Mesenchymal stem cell (in vitro differentiated cells and primary cell): Measurements from ENCODE around the gene PLEKHG4B.
"Not testable (repeated sequence)": the region's sequence is repeated elsewhere in the genome, so short reads cannot be mapped to it uniquely, and the experiment has no call there.

Experiments
- DNase-seq: peaks from one replicate; pipeline ENCODE4 v3.0.0-alpha.2; 2013
- H2AFZ ChIP-seq: one replicate; pipeline ENCODE4 v1.6.1; 2013; ENCODE audit warnings: low read depth, mild to moderate bottlenecking, control low read depth, inconsistent platforms, low read length, moderate library complexity
- H2AK5ac ChIP-seq: 2 replicates; pipeline ENCODE4 v1.6.1; 2013; ENCODE audit warnings: low read length, moderate library complexity, mild to moderate bottlenecking, inconsistent platforms; ENCODE audit not compliant: severe bottlenecking
- H2BK120ac ChIP-seq: one replicate; pipeline ENCODE4 v1.6.1; 2013; ENCODE audit warnings: low read depth, mild to moderate bottlenecking, inconsistent platforms, low read length, moderate library complexity
- H2BK12ac ChIP-seq, 2 experiments: one replicate each; pipeline ENCODE4 v1.6.1; 2013; ENCODE audit warnings: inconsistent platforms in 2 of 2, low read length in 2 of 2, mild to moderate bottlenecking in 2 of 2, moderate library complexity in 2 of 2, control low read depth in 1 of 2
- H2BK15ac ChIP-seq: one replicate; pipeline ENCODE4 v1.6.1; 2013; ENCODE audit warnings: mild to moderate bottlenecking, low read depth, inconsistent platforms; ENCODE audit not compliant: poor library complexity, severe bottlenecking
- H2BK5ac ChIP-seq: 2 replicates; pipeline ENCODE4 v1.6.1; 2013; ENCODE audit warnings: low read depth, mild to moderate bottlenecking, low read length, control low read depth, inconsistent platforms; ENCODE audit not compliant: poor library complexity, severe bottlenecking
- H3K14ac ChIP-seq, 2 experiments: one replicate each; pipeline ENCODE4 v1.6.1; 2013; ENCODE audit warnings: inconsistent platforms in 2 of 2, low read length in 2 of 2, control low read depth in 1 of 2, mild to moderate bottlenecking in 1 of 2, moderate library complexity in 1 of 2
- H3K18ac ChIP-seq, 2 experiments: one replicate each; pipeline ENCODE4 v1.6.1; 2013; ENCODE audit warnings: inconsistent platforms in 2 of 2, low read length in 2 of 2, control low read depth in 1 of 2, low read depth in 1 of 2, mild to moderate bottlenecking in 1 of 2
- H3K23ac ChIP-seq, 2 experiments: one replicate each; pipeline ENCODE4 v1.6.1; 2013; ENCODE audit warnings: inconsistent platforms in 2 of 2, low read length in 2 of 2, mild to moderate bottlenecking in 2 of 2, moderate library complexity in 2 of 2, control low read depth in 1 of 2
- H3K27ac ChIP-seq: 2 replicates; pipeline ENCODE4 v1.5.1; 2013; ENCODE audit warnings: mild to moderate bottlenecking, moderate library complexity, low read length, control low read depth, inconsistent platforms; ENCODE audit not compliant: poor library complexity, severe bottlenecking
- H3K27me3 ChIP-seq, 2 experiments: 2 replicates each; pipeline versions ENCODE4 v1.6.1 to v1.7.0; 2013; ENCODE audit warnings: low read length in 2 of 2, mild to moderate bottlenecking in 2 of 2, moderate library complexity in 2 of 2, control low read depth in 1 of 2, inconsistent platforms in 1 of 2; ENCODE audit not compliant: control insufficient read depth in 1 of 2, insufficient read depth in 1 of 2
- H3K36me3 ChIP-seq, 2 experiments: 2 replicates each; pipeline versions ENCODE4 v1.6.1 to v1.7.0; 2013; ENCODE audit warnings: low read length in 2 of 2, control low read depth in 1 of 2, inconsistent platforms in 1 of 2, low read depth in 1 of 2, mild to moderate bottlenecking in 1 of 2; ENCODE audit not compliant: insufficient read depth in 2 of 2, control insufficient read depth in 1 of 2
- H3K4ac ChIP-seq, 2 experiments: one replicate each; pipeline ENCODE4 v1.6.1; 2013; ENCODE audit warnings: inconsistent platforms in 2 of 2, low read length in 2 of 2, mild to moderate bottlenecking in 2 of 2, moderate library complexity in 2 of 2, control low read depth in 1 of 2, low read depth in 1 of 2
- H3K4me1 ChIP-seq: 2 replicates; pipeline ENCODE4 v1.6.1; 2013; ENCODE audit warnings: low read depth, low read length, control low read depth; ENCODE audit not compliant: control insufficient read depth, insufficient read depth
- H3K4me2 ChIP-seq: 2 replicates; pipeline ENCODE4 v1.6.1; 2013; ENCODE audit warnings: low read length, mild to moderate bottlenecking, inconsistent platforms; ENCODE audit not compliant: poor library complexity, severe bottlenecking
- H3K4me3 ChIP-seq, 2 experiments: 2 replicates each; pipeline versions ENCODE4 v1.5.1 to v1.7.0; 2013; ENCODE audit warnings: low read length in 2 of 2, mild to moderate bottlenecking in 2 of 2, control low read depth in 1 of 2, low read depth in 1 of 2; ENCODE audit not compliant: insufficient read depth in 1 of 2
- H3K79me1 ChIP-seq: replicated peaks from 2 replicates; pipeline ENCODE4 v1.6.1; 2013; ENCODE audit warnings: mild to moderate bottlenecking, control low read depth, low read length, inconsistent platforms; ENCODE audit not compliant: poor library complexity, severe bottlenecking
- H3K9ac ChIP-seq: 2 replicates; pipeline ENCODE4 v1.7.0; 2013; ENCODE audit warnings: mild to moderate bottlenecking, low read length, moderate library complexity
- H3K9me3 ChIP-seq: 2 replicates; pipeline ENCODE4 v1.7.0; 2013; ENCODE audit warnings: mild to moderate bottlenecking, low read length; ENCODE audit not compliant: control insufficient read depth
- H4K8ac ChIP-seq: one replicate; pipeline ENCODE4 v1.6.1; 2013; ENCODE audit warnings: inconsistent platforms, mild to moderate bottlenecking, low read length, moderate library complexity
- H4K91ac ChIP-seq: one replicate; pipeline ENCODE4 v1.6.1; 2013; ENCODE audit warnings: mild to moderate bottlenecking, low read length, inconsistent platforms
- WGBS: methylation state at CpG from one replicate; pipeline ENCODE4 v1.1.7; 2013; ENCODE audit warnings: mixed read lengths; 5-methylcytosine and 5-hydroxymethylcytosine counted together

PLEKHG4B gene

DNA sequence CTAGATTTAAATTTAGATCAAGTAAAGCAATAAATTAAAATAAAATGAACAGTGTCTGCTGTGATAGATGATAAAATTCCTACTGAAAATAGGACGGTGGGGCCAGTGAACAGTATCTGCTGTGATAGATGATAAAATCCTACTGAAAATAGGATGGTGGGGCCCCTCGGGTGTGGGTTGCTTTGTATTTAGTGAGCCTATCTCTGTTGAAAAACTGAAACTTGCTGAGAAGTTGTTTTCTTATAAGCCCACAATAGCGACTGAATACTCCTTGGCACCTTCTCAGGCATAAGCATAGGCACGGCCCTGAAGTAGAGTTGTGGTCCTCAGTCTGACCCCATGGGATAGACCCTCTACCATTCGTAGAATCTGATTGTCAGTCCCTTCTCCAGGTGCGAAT lies 131.8 kb downstream of the PLEKHG4B start:
- Histone ChIP-seq H3K27ac (no peak overlapping the region), H3K18ac (no peak overlapping the region), H2BK15ac (no peak overlapping the region)

DNA sequence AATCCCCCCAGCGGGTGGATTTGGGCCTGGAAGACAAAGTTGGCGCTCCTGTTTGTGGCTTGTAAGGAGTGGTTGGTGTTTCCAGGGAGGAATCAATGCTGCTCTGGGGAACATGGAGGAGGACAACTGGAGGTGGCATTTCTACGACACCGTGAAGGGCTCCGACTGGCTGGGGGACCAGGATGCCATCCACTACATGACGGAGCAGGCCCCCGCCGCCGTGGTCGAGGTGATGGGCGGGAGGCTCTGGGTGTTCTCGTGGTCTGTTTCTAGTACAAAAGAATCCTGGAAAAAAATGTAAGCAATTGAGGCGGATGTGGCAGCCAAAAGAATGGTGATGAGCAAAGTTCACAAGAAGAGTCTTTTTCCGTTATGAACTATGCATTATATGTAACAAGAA lies 133.4 kb downstream of the PLEKHG4B start:
- WGBS = 99% methylated on average over 14 of the region's 14 CpGs
- no peak overlapping the region for H4K91ac ChIP-seq
- H2BK15ac ChIP-seq = no peak overlapping the region
- H3K27me3 ChIP-seq = no peaks in the 10 kb centered on the region
- H2AK5ac ChIP-seq = no peak overlapping the region
- H3K4me2 ChIP-seq = no peak overlapping the region
- H4K8ac ChIP-seq = no peak overlapping the region
- no peak overlapping the region for H3K9ac ChIP-seq
- H3K14ac ChIP-seq = no peak overlapping the region
- no peak for DNase-seq
- peaks cover 42 to 64% of the 10 kb centered on the region in 2 experiments for H3K36me3 ChIP-seq
- H2BK5ac ChIP-seq = no peak overlapping the region
- no peak overlapping the region for H3K4ac ChIP-seq
- no peak overlapping the region for H3K27ac ChIP-seq
- H2AFZ ChIP-seq = no peak overlapping the region
- no peak overlapping the region for H3K23ac ChIP-seq
- H3K79me1 ChIP-seq = peaks cover 21% of the 10 kb centered on the region
- H3K9me3 ChIP-seq = no peaks in the 10 kb centered on the region
- no peak overlapping the region for H3K4me3 ChIP-seq
- no peak overlapping the region for H2BK12ac ChIP-seq
- no peak overlapping the region for H2BK120ac ChIP-seq
- H3K4me1 ChIP-seq = no peaks in the 10 kb centered on the region
- H3K18ac ChIP-seq = no peak overlapping the region

More for the DNA sequence above, 131.8 kb downstream of the PLEKHG4B start:
- H2BK120ac ChIP-seq = no peak overlapping the region
- H3K4me2 ChIP-seq = no peak overlapping the region
- H3K27me3 ChIP-seq = no peaks in the 10 kb centered on the region
- no peak overlapping the region for H3K4me3 ChIP-seq
- no peaks in the 10 kb centered on the region for H3K9me3 ChIP-seq
- peaks cover 4% of the 10 kb centered on the region for H3K4me1 ChIP-seq
- H3K14ac ChIP-seq = no peak overlapping the region
- H3K9ac ChIP-seq = no peak overlapping the region
- no peak overlapping the region for H4K8ac ChIP-seq
- H2BK12ac ChIP-seq = no peak overlapping the region
- DNase-seq = no peak
- H3K79me1 ChIP-seq = peaks cover 21% of the 10 kb centered on the region
- no peak overlapping the region for H3K23ac ChIP-seq
- H4K91ac ChIP-seq = no peak overlapping the region
- no peak overlapping the region for H3K4ac ChIP-seq
- H2AK5ac ChIP-seq = no peak overlapping the region
- peaks cover 41 to 49% of the 10 kb centered on the region in 2 experiments for H3K36me3 ChIP-seq
- H2BK5ac ChIP-seq = no peak overlapping the region
- no peak overlapping the region for H2AFZ ChIP-seq
- WGBS = 99% methylated on average over 6 of the region's 6 CpGs

DNA sequence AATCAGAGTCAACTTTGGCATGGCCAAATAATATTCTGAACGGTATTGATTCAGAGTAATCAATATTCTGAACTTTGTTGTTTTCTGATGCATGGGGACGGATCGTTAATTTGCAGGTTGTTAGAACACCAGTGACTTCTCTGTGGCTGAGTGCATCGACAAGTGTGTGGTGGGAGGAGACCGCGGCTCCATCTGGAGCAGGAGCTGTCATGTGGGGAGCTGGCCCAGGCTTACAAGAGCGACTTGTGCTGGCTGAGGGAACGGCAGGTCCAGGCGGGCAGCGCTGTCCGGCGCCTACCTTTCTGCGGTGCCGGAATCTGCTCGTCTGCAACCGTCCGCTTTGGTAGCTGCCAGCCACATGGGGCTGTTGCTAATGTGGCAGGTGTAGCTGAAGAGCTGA lies 135.4 kb downstream of the PLEKHG4B start:
- not testable (repeated sequence) for H3K9me3 ChIP-seq, H3K23ac ChIP-seq, H3K4me1 ChIP-seq, H3K18ac ChIP-seq, H3K4me2 ChIP-seq, H2AK5ac ChIP-seq, H2BK5ac ChIP-seq, H3K14ac ChIP-seq, H4K91ac ChIP-seq, H4K8ac ChIP-seq, H3K4ac ChIP-seq, H2BK15ac ChIP-seq, DNase-seq, H3K27ac ChIP-seq, H3K9ac ChIP-seq, H2BK12ac ChIP-seq, H3K4me3 ChIP-seq, H2BK120ac ChIP-seq, H3K27me3 ChIP-seq, H2AFZ ChIP-seq
- 96% methylated on average over 11 of the region's 17 CpGs for WGBS
- Histone ChIP-seq H3K79me1 (peaks cover 28% of the 10 kb centered on the region), H3K36me3 (peaks cover 61 to 81% of the 10 kb centered on the region in 2 experiments)

DNA sequence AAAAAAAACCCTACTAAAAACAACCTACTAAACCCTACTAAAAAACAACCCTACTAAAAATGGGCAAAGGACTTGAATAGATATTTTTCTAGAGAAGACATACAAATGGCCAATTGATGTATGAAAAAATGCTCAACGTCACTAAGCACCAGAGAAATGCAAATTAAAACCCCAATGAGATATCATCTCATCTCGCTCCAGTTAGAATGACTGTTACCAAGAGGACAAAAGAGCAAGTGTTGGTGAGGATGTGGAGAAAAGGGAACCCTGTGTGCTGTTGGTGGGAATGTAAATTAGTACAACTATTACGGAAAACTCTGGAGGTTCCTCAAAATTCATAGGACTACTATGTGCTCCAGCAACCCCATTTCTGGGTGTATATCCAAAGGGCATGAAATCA lies 136.9 kb downstream of the PLEKHG4B start:
- no peak overlapping the region for H3K23ac ChIP-seq
- no peak overlapping the region for H2AFZ ChIP-seq
- no peak overlapping the region for H3K4ac ChIP-seq
- H3K18ac ChIP-seq = no peak overlapping the region
- no peaks in the 10 kb centered on the region for H3K9me3 ChIP-seq
- H2AK5ac ChIP-seq = no peak overlapping the region
- H3K79me1 ChIP-seq = peaks cover 28% of the 10 kb centered on the region
- H3K9ac ChIP-seq = no peak overlapping the region
- no peak overlapping the region for H3K4me3 ChIP-seq
- H2BK15ac ChIP-seq = no peak overlapping the region
- H3K27ac ChIP-seq = no peak overlapping the region
- H3K27me3 ChIP-seq = no peaks in the 10 kb centered on the region
- H3K4me2 ChIP-seq = no peak overlapping the region
- H2BK120ac ChIP-seq = no peak overlapping the region
- no peak overlapping the region for H4K8ac ChIP-seq
- H4K91ac ChIP-seq = no peak overlapping the region
- peaks cover 68 to 93% of the 10 kb centered on the region in 2 experiments for H3K36me3 ChIP-seq
- H3K14ac ChIP-seq = no peak overlapping the region
- H2BK5ac ChIP-seq = no peak overlapping the region
- DNase-seq = no peak
- H2BK12ac ChIP-seq = no peak overlapping the region
- 100% methylated on average over 1 of the region's 3 CpGs for WGBS
- H3K4me1 ChIP-seq = no peaks in the 10 kb centered on the region
